Peyer's patch (tissue), 4 donors: Measurements from ENCODE around the gene ABCC4. TPM values are rescaled to one million over a fixed set of nuclear protein-coding genes. Genes with fewer than 3 reads are reported as not detected.
"Not testable (repeated sequence)": the region's sequence is repeated elsewhere in the genome, so short reads cannot be mapped to it uniquely, and the experiment has no call there.

ENCODE experiments used
- DNase-seq, 3 donors: peaks; one replicate each; pipeline ENCODE4 v3.0.0-alpha.2; 2017 to 2019
- H3K27ac ChIP-seq, 4 donors: fragments of 200-600 bp; sonication (generic); one replicate each; pipeline ENCODE4 v1.5.1; 2016 to 2019
- H3K27me3 ChIP-seq, 2 donors: fragments of 200-600 bp; sonication (generic); one replicate each; pipeline ENCODE4 v1.5.1; 2019
- H3K36me3 ChIP-seq, 3 donors: fragments of 200-600 bp; sonication (generic); one replicate each; pipeline ENCODE4 v1.5.1; 2016 to 2019
- H3K4me1 ChIP-seq, 4 donors: fragments of 200-600 bp; sonication (generic); one replicate each; pipeline ENCODE4 v1.5.1; 2016 to 2019
- H3K4me3 ChIP-seq, 4 donors: fragments of 200-600 bp; sonication (generic); 1 replicate in 3 of 4; 2 replicates in 1 of 4; pipeline ENCODE4 v1.5.1; 2016 to 2019; ENCODE audit warnings: mild to moderate bottlenecking in 1 of 4
- H3K9me3 ChIP-seq, 4 donors: fragments of 200-600 bp; sonication (generic); one replicate each; pipeline ENCODE4 v1.5.1; 2016 to 2019; ENCODE audit warnings: mild to moderate bottlenecking in 1 of 4
- POLR2A ChIP-seq, 2 donors: fragments of 450-650 bp; IDR thresholded peaks; one replicate each; pipeline ENCODE4 v1.5.1; 2017; ENCODE audit warnings: antibody characterized with exemption in 2 of 2, mild to moderate bottlenecking in 2 of 2, moderate library complexity in 2 of 2
- total RNA-seq, 4 donors: library from RNA; depleted of rRNA; stranded (reverse); fragments of >200 nt; gene quantifications; one replicate each; pipeline ENCODE4 v1.1.0, GENCODE V29; 2016
- TF ChIP-seq, protein P1 (sequence below), 6 experiments: fragments of 450-650 bp in 4 of 6; fragments of 200-600 bp in 2 of 6; sonication (generic) in 1 of 6; IDR thresholded peaks; one replicate each; pipeline ENCODE4 v1.5.1; 2017 to 2019; ENCODE audit warnings: antibody characterized with exemption in 6 of 6, mild to moderate bottlenecking in 3 of 6, moderate library complexity in 1 of 6

ABCC4 gene
- total RNA-seq, 4 donors from 2014 or later = 7.2 to 81.7 (median 13.7) TPM

DNA sequence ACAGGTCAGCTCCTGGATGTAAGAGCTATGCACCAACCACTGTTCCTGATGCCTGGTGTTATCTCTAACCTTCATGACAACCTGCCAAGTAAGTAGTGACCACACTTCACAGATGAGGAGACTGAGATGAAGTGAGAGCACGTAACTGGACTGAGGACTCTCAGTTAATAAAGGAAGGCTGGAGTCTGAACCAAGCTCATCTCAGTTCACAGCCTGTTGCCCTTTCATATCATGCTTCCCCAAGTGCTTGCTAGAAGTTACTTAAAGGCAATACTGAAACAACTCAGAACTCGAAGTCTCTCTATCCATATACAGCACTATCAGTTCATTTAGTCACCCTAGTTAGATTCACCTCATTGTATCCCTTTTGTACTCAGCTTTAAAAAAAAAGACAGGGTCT, 119.7 kb downstream of the ABCC4 start:
- peaks cover 0 to 12% (median 0%) of the 10 kb centered on the region in 4 donors for H3K4me1 ChIP-seq
- no peak overlapping the region for H3K27ac ChIP-seq
- peaks cover 0 to 5% (median 0%) of the 10 kb centered on the region in 3 donors for H3K36me3 ChIP-seq
- DNase-seq = no peak
- no peaks in the 10 kb centered on the region for H3K27me3 ChIP-seq
- H3K4me3 ChIP-seq = no peak overlapping the region
- H3K9me3 ChIP-seq = no peaks in the 10 kb centered on the region
- TF ChIP-seq, protein P1, sequence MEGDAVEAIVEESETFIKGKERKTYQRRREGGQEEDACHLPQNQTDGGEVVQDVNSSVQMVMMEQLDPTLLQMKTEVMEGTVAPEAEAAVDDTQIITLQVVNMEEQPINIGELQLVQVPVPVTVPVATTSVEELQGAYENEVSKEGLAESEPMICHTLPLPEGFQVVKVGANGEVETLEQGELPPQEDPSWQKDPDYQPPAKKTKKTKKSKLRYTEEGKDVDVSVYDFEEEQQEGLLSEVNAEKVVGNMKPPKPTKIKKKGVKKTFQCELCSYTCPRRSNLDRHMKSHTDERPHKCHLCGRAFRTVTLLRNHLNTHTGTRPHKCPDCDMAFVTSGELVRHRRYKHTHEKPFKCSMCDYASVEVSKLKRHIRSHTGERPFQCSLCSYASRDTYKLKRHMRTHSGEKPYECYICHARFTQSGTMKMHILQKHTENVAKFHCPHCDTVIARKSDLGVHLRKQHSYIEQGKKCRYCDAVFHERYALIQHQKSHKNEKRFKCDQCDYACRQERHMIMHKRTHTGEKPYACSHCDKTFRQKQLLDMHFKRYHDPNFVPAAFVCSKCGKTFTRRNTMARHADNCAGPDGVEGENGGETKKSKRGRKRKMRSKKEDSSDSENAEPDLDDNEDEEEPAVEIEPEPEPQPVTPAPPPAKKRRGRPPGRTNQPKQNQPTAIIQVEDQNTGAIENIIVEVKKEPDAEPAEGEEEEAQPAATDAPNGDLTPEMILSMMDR (IDR thresholded peaks at IDR 0.05) = no peak
- TF ChIP-seq POLR2A (IDR thresholded peaks at IDR 0.05) = no peak

DNA sequence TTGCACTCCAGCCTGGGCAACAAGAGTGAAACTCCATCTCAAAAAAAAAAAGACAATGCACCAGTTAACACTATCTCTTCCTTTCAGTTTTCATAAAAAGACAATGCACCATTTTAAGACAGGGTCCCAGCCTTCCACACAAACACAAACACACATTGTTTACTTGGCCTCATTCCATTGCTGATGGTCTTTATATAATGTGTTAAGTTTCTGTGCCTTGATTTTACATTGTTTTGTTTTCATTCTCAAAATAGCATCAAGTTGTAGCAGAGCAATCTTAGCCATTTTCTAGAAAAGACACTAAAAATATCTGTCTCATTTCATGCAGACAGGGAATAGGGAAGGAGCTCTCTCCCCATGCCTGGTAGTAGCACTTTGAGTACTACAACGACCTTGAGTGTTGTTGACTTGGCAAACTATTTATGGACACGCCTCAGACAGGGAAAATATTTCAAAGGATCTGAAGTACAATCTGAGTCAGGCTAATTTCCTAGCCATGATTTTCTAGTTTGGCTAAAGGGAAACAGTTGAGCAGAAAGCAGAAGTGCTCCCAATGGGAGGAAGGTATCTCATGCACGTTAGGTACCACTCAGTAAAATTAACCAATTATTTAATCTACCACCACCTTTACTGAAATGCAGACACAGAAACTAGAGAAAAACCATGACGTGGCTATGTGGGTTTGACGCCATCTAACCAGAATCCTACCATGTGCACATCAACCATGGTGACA, 120.6 kb downstream of the ABCC4 start:
- Histone ChIP-seq H3K9me3 (no peaks in the 10 kb centered on the region), H3K4me3 (no peak overlapping the region), H3K27me3 (no peaks in the 10 kb centered on the region), H3K4me1 (peaks cover 0 to 12% (median 0%) of the 10 kb centered on the region in 4 donors), H3K36me3 (peaks cover 0 to 6% (median 0%) of the 10 kb centered on the region in 3 donors), H3K27ac (no peak overlapping the region)
- TF ChIP-seq POLR2A (IDR thresholded peaks at IDR 0.05) = no peak
- TF ChIP-seq, protein P1 (IDR thresholded peaks at IDR 0.05) = no peak
- DNase-seq = no peak

DNA sequence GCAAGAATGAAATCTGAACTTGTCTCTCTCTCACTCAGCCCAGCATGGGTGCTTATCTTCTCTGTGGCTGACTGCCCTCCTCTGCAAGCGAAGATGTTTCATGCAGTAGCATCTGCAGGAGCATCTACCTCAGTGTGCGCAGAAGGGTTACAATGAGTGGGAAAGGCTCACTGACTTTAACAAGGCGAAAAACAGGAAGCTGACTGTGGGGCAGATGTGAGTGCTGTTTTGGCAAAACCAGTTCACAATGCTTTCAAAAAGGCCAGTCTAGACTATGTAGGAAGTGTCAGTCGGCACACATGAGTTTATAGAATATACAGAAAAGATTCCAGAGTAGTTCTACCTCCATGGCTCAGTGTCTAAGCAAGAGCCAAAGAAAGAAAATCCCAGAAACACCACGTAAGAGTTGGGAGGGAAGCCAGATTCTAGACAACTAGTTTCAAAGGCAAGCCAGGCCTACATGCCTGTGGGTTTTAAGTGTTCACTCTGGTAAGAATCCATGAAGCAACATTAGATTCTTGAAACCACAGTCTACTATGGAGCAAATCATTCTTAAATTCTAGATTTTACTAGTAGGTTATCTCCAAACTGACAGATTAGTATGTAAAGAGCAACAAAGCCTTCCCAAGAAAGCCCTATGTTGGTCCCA, 124.5 kb downstream of the ABCC4 start:
- no peak for TF ChIP-seq POLR2A (IDR thresholded peaks at IDR 0.05)
- TF ChIP-seq, protein P1 (IDR thresholded peaks at IDR 0.05) = no peak
- no peak overlapping the region for H3K4me3 ChIP-seq
- no peak overlapping the region for H3K27ac ChIP-seq
- H3K4me1 ChIP-seq = peaks cover 0 to 12% (median 0%) of the 10 kb centered on the region in 4 donors
- no peaks in the 10 kb centered on the region for H3K27me3 ChIP-seq
- no peak for DNase-seq
- H3K9me3 ChIP-seq = no peaks in the 10 kb centered on the region
- peaks cover 0 to 10% (median 0%) of the 10 kb centered on the region in 3 donors for H3K36me3 ChIP-seq

DNA sequence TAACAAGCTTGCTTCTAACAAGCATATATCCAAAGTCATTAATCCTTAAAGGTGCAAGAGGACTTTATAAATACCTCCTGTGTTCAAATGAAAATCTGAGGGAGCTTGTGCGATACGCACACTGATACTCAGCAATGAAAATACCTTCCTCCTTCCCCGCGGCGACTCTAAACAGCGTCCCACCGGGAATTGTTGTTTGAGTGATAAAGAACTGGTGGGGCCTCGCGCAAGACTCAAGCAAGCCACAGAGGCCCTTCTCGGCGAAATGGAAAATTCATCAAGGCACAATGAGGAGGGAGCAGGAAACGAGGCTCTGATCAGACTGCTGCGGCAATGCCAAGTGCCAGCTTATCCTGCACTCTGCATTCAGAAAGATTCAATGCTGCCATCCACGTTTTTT, 126.7 kb downstream of the ABCC4 start:
- Histone ChIP-seq H3K27me3 (no peaks in the 10 kb centered on the region), H3K4me3 (no peak overlapping the region), H3K9me3 (no peaks in the 10 kb centered on the region), H3K27ac (no peak overlapping the region), H3K4me1 (no peaks in the 10 kb centered on the region), H3K36me3 (peaks cover 0 to 14% (median 0%) of the 10 kb centered on the region in 3 donors)
- DNase-seq = no peak
- TF ChIP-seq POLR2A (IDR thresholded peaks at IDR 0.05) = no peak
- TF ChIP-seq, protein P1 (IDR thresholded peaks at IDR 0.05) = no peak

DNA sequence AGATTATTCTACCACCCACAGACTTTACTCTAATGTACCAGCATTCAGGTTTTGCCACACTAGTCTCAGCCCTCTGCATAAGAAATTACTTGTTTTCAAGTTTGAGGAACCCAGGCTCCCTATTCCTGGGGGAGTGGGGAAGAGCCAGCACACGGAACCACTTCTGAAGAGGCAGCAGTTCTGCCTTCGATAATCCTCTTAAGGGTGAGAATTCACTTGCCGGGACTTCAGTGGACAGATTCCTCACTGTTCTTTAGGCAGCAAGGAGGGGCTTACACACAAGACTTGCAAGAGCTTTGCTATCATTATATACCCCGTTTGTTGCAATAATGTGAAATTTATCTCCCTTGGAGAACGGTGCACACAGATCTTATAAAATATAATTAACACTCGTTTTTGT, 133.1 kb downstream of the ABCC4 start:
- no peak for DNase-seq

DNA sequence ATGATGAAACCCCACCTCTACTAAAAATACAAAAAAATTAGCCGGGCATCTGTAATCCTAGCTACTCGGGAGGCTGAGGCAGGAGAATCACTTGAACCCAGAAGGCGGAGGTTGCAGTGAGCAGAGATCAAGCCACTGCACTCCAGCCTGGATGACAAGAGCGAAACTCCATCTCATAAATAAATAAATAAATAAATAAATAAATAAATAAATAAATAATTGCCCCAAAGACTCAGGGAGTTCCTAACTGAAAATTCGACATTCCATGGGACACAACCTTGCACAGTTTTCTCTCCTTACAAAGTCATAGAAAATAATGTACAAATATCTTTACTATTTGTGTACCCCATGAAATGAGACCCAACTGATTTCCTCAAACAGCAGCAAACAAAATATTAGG, 134.2 kb downstream of the ABCC4 start:
- H3K27me3 ChIP-seq, H3K9me3 ChIP-seq, DNase-seq, H3K27ac ChIP-seq, H3K4me3 ChIP-seq, H3K36me3 ChIP-seq, H3K4me1 ChIP-seq: not testable (repeated sequence)

More for the DNA sequence above, 133.1 kb downstream of the ABCC4 start:
- TF ChIP-seq POLR2A (IDR thresholded peaks at IDR 0.05) = no peak
- TF ChIP-seq, protein P1 (IDR thresholded peaks at IDR 0.05) = no peak
- no peaks in the 10 kb centered on the region for H3K27me3 ChIP-seq
- H3K4me1 ChIP-seq = no peaks in the 10 kb centered on the region
- no peak overlapping the region for H3K27ac ChIP-seq
- no peaks in the 10 kb centered on the region for H3K9me3 ChIP-seq
- peaks cover 0 to 5% (median 0%) of the 10 kb centered on the region in 3 donors for H3K36me3 ChIP-seq
- no peak overlapping the region for H3K4me3 ChIP-seq
